Measurements from ENCODE around the gene COL12A1.

Gene COL12A1

GRCh38 chr6:75150685-75151412, 55.0 kb downstream of the COL12A1 start:
- no peaks in the 10 kb centered on the region for H3K36me3 ChIP-seq (ENCODE audit: control insufficient read depth, insufficient read depth, low read length)

GRCh38 chr6:75149696-75150095, 56.2 kb downstream of the COL12A1 start:
- no peaks in the 10 kb centered on the region for H3K27me3 ChIP-seq (replicated peaks; ENCODE audit: control insufficient read depth, insufficient read depth, low read length)
- no peak for TF ChIP-seq CTCF (IDR thresholded peaks at IDR 0.05; ENCODE audit: insufficient read depth, low read length, poor library complexity, severe bottlenecking)
- DNase-seq (ENCODE audit: extremely low read depth, insufficient read length), result no peak
- no peak overlapping the region for H3K4me3 ChIP-seq (replicated peaks; ENCODE audit: low read depth, low read length)
- no peaks in the 10 kb centered on the region for H3K36me3 ChIP-seq (ENCODE audit: control insufficient read depth, insufficient read depth, low read length)

More at GRCh38 chr6:75150685-75151412, 55.0 kb downstream of the COL12A1 start:
- Histone ChIP-seq H3K27me3 (replicated peaks; ENCODE audit: control insufficient read depth, insufficient read depth, low read length) (no peaks in the 10 kb centered on the region), H3K4me3 (replicated peaks; ENCODE audit: low read depth, low read length) (no peak overlapping the region)
- DNase-seq (ENCODE audit: extremely low read depth, insufficient read length), result no peak
- TF ChIP-seq CTCF (IDR thresholded peaks at IDR 0.05; ENCODE audit: insufficient read depth, low read length, poor library complexity, severe bottlenecking), result no peak

GRCh38 chr6:75149240-75149639, 56.6 kb downstream of the COL12A1 start:
- no peak for TF ChIP-seq CTCF (IDR thresholded peaks at IDR 0.05; ENCODE audit: insufficient read depth, low read length, poor library complexity, severe bottlenecking)
- H3K27me3 ChIP-seq (replicated peaks; ENCODE audit: control insufficient read depth, insufficient read depth, low read length), result no peaks in the 10 kb centered on the region
- no peaks in the 10 kb centered on the region for H3K36me3 ChIP-seq (ENCODE audit: control insufficient read depth, insufficient read depth, low read length)
- DNase-seq (ENCODE audit: extremely low read depth, insufficient read length), result no peak
- H3K4me3 ChIP-seq (replicated peaks; ENCODE audit: low read depth, low read length), result no peak overlapping the region

GRCh38 chr6:75147512-75147911, 58.3 kb downstream of the COL12A1 start:
- no peak for TF ChIP-seq CTCF (IDR thresholded peaks at IDR 0.05; ENCODE audit: insufficient read depth, low read length, poor library complexity, severe bottlenecking)
- no peaks in the 10 kb centered on the region for H3K36me3 ChIP-seq (ENCODE audit: control insufficient read depth, insufficient read depth, low read length)
- peak; percentile 22 for DNase-seq (ENCODE audit: extremely low read depth, insufficient read length)

GRCh38 chr6:75145976-75146375, 59.9 kb downstream of the COL12A1 start:
- Histone ChIP-seq H3K27me3 (replicated peaks; ENCODE audit: control insufficient read depth, insufficient read depth, low read length) (no peaks in the 10 kb centered on the region), H3K36me3 (ENCODE audit: control insufficient read depth, insufficient read depth, low read length) (no peaks in the 10 kb centered on the region), H3K4me3 (replicated peaks; ENCODE audit: low read depth, low read length) (no peak overlapping the region)
- no peak for DNase-seq (ENCODE audit: extremely low read depth, insufficient read length)
- TF ChIP-seq CTCF (IDR thresholded peaks at IDR 0.05; ENCODE audit: insufficient read depth, low read length, poor library complexity, severe bottlenecking), result no peak

More at GRCh38 chr6:75147512-75147911, 58.3 kb downstream of the COL12A1 start:
- Histone ChIP-seq H3K27me3 (replicated peaks; ENCODE audit: control insufficient read depth, insufficient read depth, low read length) (no peaks in the 10 kb centered on the region), H3K4me3 (replicated peaks; ENCODE audit: low read depth, low read length) (no peak overlapping the region)
